Ovary (tissue), 3 donors: ENCODE measurements around the gene LIX1.

ENCODE experiments used
- CTCF ChIP-seq, 3 donors: fragments of 450-650 bp in 2 of 3; fragments of 200-600 bp in 1 of 3; IDR thresholded peaks; one replicate each; pipeline versions ENCODE4 v1.5.1 to v1.8.0; 2016 to 2022; ENCODE audit warnings: antibody characterized with exemption in 3 of 3, mild to moderate bottlenecking in 1 of 3
- EP300 ChIP-seq: sonication (generic); formaldehyde crosslinking; IDR thresholded peaks from one replicate; pipeline ENCODE4 v1.6.1; 2017; ENCODE audit warnings: antibody characterized with exemption
- donor health status: DM: no; HTN: no; CAD: no.

GRCh38 chr5:97076098-97076497, 66.3 kb downstream of the LIX1 start:
- TF ChIP-seq CTCF (IDR thresholded peaks at IDR 0.05): no peak
- TF ChIP-seq EP300: no peak
